ENCODE results near the gene KCNQ1OT1.

- TF ChIP-seq, protein P1, sequence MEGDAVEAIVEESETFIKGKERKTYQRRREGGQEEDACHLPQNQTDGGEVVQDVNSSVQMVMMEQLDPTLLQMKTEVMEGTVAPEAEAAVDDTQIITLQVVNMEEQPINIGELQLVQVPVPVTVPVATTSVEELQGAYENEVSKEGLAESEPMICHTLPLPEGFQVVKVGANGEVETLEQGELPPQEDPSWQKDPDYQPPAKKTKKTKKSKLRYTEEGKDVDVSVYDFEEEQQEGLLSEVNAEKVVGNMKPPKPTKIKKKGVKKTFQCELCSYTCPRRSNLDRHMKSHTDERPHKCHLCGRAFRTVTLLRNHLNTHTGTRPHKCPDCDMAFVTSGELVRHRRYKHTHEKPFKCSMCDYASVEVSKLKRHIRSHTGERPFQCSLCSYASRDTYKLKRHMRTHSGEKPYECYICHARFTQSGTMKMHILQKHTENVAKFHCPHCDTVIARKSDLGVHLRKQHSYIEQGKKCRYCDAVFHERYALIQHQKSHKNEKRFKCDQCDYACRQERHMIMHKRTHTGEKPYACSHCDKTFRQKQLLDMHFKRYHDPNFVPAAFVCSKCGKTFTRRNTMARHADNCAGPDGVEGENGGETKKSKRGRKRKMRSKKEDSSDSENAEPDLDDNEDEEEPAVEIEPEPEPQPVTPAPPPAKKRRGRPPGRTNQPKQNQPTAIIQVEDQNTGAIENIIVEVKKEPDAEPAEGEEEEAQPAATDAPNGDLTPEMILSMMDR (IDR thresholded peaks at IDR 0.05) = no peak
- no peak for TF ChIP-seq ZNF121 (CRISPR knock-in tag; IDR thresholded peaks at IDR 0.05)
- TF ChIP-seq, protein P2, sequence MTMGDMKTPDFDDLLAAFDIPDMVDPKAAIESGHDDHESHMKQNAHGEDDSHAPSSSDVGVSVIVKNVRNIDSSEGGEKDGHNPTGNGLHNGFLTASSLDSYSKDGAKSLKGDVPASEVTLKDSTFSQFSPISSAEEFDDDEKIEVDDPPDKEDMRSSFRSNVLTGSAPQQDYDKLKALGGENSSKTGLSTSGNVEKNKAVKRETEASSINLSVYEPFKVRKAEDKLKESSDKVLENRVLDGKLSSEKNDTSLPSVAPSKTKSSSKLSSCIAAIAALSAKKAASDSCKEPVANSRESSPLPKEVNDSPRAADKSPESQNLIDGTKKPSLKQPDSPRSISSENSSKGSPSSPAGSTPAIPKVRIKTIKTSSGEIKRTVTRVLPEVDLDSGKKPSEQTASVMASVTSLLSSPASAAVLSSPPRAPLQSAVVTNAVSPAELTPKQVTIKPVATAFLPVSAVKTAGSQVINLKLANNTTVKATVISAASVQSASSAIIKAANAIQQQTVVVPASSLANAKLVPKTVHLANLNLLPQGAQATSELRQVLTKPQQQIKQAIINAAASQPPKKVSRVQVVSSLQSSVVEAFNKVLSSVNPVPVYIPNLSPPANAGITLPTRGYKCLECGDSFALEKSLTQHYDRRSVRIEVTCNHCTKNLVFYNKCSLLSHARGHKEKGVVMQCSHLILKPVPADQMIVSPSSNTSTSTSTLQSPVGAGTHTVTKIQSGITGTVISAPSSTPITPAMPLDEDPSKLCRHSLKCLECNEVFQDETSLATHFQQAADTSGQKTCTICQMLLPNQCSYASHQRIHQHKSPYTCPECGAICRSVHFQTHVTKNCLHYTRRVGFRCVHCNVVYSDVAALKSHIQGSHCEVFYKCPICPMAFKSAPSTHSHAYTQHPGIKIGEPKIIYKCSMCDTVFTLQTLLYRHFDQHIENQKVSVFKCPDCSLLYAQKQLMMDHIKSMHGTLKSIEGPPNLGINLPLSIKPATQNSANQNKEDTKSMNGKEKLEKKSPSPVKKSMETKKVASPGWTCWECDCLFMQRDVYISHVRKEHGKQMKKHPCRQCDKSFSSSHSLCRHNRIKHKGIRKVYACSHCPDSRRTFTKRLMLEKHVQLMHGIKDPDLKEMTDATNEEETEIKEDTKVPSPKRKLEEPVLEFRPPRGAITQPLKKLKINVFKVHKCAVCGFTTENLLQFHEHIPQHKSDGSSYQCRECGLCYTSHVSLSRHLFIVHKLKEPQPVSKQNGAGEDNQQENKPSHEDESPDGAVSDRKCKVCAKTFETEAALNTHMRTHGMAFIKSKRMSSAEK (CRISPR knock-in tag; IDR thresholded peaks at IDR 0.05; ENCODE audit: borderline replicate concordance) = no peak
- no peak for TF ChIP-seq PREB (CRISPR knock-in tag; IDR thresholded peaks at IDR 0.05; ENCODE audit: borderline replicate concordance)
- no peak for TF ChIP-seq TCF7 (CRISPR knock-in tag; IDR thresholded peaks at IDR 0.05; ENCODE audit: low read depth)
- TF ChIP-seq USF2 (CRISPR knock-in tag; IDR thresholded peaks at IDR 0.05) = no peak
- TF ChIP-seq EMX1 (CRISPR knock-in tag; IDR thresholded peaks at IDR 0.05) = no peak
Measured at GRCh38 chr11:2713094-2713493, 13.3 kb upstream of the KCNQ1OT1 start.
